Measurements from ENCODE around the gene GRIK5. TPM values are rescaled to one million over a fixed set of nuclear protein-coding genes. Genes with fewer than 3 reads are reported as not detected.
"Not testable (repeated sequence)": the region's sequence is repeated elsewhere in the genome, so short reads cannot be mapped to it uniquely, and the experiment has no call there.

The GRIK5 gene
- total RNA-seq, 1 donor from 2014 or later: 13.9 TPM

DNA sequence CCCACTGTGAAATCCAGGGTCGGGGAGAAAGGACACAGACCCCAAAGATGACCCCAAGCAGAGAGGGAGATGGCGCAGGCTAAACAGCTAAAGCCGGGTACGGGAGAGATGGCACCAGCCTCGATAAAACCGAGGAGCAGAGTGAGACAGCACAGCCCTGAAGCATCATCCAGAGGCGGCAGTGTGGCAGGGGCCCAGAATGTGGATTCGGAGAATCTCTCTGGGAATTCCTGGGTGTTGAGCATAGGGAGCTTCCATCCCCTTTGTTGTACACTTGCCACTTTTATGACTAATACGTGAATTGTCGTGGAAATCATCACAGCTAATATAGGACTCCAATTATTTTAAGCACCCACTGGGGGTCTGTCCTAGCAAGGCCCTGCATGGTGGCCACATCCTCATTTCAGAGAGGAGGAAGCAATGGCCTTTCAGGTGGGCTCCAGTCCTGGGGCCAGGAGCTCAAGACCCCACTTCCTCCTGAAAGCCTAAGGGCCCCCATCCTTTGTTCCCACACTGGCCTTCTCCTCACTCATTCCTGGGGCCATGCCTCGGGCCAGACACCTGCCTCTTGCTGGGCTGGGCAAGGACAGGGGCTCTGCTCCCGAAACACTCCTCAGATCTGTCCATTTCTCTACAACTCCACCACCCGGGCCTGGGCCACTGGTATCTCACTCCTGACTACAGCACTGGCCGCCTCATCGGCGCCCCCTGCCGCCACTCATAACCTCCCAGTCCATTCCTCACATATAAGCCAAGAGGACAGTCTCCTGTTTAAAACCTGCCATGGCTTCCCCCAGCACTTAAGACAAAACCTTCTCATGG, 46.7 kb downstream of the GRIK5 start:
- DNase-seq (ENCODE audit: low spot score in 2 of 2) (no peak), FAIRE-seq (no peak)

DNA sequence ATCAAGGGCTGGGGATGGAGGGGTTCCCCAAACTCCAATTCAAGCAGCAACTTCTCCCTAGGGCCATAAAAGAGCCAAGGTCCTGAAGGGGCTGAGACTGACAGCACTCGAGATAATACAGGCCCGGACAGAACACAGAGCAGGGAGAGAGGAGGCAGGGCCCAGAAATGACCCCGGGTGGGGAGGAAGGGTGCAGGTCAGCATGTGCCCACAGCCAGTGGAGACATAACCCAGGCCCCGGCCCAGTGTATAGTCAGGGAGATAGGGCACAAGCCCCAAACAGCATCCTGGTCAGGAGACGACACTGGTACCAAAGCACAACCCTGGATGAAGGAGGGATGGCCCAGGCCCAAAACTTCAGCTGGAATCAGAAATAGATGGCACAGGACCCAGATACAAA, 47.4 kb downstream of the GRIK5 start:
- FAIRE-seq (no peak), DNase-seq (ENCODE audit: low spot score in 2 of 2) (no peak)

DNA sequence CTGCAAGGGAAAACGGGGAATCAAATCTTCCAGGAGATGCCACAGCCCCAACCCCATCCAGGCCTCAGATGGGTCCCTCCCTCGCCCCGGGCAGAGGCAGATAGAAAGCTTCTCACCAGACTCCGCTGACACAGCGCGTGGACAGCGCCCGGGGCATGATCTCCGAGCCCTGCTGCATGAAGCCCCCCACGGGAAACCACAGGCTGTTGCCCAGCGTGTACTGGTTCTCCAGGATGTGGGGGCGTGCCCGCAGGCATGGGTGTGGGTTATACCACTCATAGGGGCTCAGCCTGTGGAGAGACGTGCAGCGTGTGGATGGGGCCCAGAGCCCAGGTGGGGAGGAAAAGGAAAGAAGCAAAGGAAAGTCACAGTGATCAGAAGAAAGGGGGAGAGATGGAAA, 48.8 kb downstream of the GRIK5 start:
- no peak for DNase-seq (ENCODE audit: low spot score in 2 of 2)
- FAIRE-seq: no peak

DNA sequence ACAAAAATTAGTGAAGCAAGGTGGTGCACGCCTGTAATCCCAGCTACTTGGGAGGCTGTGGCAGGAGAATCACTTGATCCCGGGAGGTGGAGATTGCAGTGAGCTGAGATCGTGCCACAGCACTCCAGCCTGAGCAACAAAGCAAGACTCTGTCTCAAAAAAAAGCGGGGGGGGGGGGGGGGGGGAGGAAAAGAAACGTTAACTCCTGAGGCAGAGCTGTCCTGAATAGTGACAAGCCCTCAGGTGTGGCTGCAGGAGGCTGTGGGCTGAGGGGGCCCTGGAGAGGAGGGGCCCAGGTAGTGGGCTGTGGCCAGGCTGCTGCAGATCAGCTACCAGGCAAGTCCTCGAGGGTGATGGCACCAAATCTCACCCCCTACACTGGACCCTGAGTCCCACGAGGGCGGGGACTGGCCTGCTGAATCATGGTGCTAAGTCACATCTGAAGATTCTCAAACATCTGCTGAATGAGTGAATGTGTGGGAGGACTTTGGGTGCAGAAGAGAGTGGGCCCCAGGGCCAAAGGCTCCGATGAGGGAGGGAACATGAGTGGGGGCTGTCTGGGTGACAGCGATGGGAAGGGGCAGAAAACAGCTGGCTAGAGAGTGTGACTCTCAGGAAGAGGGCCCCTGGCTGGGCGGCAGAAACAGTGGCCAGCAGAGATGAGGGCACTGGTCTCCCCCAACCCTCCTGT, 51.4 kb downstream of the GRIK5 start:
- no peak for DNase-seq (ENCODE audit: low spot score in 2 of 2)

DNA sequence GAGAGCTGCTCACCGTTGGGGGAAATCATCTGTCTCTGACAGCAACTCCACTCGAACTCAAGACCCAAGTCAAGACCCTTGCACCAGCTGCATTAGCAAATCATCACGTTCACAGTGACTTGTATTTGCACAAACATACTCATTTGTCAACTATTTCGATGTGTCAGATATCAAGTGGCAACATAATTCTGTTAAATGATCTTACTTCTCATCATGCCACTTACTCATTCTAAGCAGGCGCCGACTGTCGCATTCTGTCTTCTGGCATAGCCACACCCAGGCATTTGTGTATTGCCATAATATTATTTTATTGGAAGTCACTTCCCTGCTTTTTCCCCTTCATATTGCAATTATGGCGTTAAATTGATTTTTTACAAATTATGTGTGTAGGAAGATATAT, 53.0 kb downstream of the GRIK5 start:
- DNase-seq (ENCODE audit: low spot score in 2 of 2) (no peak), FAIRE-seq (no peak)

More for the DNA sequence above, 51.4 kb downstream of the GRIK5 start:
- no peak for FAIRE-seq

DNA sequence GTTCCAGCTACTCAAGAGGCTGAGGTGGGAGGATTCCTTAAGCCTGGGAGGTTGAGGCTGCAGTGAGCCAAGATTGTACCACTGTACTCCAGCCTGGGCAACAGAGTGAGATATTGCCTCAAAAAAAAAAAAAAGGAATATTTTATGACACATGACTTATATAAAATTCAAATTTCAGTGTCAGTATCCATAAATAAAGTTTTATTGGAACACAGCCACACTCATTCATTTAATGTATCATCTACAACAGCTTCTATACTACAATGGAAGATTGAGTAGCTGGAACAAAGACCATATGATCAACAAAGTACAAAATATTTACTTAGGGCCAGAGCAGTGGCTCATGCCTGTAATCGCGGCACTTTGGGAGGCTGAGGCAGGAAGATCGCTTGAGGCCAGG, 57.3 kb downstream of the GRIK5 start:
- FAIRE-seq; DNase-seq (ENCODE audit: low spot score in 2 of 2): not testable (repeated sequence)

DNA sequence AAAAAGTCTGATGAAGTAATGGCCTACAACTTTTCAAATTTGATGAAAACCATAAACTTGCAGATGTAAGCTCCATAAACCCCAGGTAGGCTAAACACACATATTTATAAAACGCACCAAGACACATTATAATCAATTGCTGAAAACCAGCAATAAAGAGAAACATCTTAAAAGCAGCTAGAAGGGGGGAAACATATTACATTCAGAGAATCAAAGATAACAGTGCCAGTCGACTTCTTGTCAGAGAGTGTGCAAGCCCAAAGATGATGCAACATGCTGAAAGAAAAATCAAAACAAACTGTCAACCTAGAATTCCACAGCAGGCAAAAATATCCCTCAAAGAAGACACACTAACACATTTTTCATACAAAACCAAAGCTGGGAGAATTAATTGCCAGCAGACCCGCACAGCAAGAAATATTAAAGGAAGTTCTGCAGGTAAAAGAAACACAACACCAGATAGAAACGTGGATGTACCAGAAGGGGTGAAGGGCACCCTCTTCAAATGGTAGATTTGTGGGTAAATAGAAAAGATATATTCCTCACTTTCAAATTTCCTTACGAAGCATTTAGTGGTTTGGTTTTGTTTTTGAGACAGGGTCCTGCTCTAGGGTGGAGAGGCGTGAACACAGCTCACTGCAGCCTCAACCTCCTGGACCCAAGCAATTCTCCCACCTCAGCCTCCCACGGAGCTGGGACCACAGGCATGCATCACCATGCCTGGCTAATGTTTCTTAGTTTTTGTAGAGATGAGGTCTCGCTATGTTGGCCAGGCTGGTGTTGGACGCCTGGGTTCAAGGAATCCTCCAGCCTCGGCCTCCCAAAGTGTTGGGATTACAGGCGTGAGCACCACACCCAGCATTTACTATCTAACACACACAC, 59.5 kb downstream of the GRIK5 start:
- DNase-seq (ENCODE audit: low spot score in 2 of 2) (no peak), FAIRE-seq (no peak)

DNA sequence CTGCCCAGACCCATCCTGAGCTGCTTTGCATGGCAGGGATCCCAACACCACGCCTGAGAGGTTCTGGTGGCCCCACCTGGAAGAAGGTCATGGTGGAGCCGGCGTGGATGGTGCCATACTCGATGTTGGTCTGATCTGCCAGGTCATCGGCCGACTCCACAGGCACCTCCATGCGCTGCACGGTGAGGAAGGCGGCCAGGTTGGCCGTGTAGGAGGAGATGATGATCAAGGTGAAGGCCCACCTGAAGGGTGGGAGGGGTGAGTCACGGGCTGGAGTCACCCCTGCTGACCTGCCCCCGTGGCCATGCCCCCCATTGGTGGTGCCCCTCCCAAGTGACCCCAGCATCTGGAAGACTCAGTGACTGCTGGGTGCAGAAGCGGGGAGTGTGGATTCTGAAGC, 63.4 kb downstream of the GRIK5 start:
- no peak for FAIRE-seq
- no peak for DNase-seq (ENCODE audit: low spot score in 2 of 2)

DNA sequence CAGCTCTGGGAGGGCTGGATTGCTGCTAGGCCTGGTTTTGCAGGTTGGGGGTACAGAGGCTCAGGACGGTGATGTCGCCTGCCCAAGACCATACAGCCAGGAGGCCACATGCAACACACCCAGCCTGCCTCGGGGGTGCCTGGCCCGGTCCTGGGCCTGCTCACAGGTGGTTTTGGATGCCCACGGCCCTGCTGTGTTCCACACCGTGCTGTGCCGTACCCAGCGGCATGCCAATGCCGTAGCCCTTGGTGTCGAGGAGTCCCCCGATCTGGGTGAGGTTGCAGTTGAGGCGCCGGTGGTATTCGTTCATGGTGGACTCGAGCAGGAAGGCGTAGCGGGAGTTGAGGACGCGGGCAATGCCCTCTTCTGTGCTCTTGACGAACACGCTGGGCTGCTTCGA, 64.5 kb downstream of the GRIK5 start:
- FAIRE-seq: no peak
- no peak for DNase-seq (ENCODE audit: low spot score in 2 of 2)

DNA sequence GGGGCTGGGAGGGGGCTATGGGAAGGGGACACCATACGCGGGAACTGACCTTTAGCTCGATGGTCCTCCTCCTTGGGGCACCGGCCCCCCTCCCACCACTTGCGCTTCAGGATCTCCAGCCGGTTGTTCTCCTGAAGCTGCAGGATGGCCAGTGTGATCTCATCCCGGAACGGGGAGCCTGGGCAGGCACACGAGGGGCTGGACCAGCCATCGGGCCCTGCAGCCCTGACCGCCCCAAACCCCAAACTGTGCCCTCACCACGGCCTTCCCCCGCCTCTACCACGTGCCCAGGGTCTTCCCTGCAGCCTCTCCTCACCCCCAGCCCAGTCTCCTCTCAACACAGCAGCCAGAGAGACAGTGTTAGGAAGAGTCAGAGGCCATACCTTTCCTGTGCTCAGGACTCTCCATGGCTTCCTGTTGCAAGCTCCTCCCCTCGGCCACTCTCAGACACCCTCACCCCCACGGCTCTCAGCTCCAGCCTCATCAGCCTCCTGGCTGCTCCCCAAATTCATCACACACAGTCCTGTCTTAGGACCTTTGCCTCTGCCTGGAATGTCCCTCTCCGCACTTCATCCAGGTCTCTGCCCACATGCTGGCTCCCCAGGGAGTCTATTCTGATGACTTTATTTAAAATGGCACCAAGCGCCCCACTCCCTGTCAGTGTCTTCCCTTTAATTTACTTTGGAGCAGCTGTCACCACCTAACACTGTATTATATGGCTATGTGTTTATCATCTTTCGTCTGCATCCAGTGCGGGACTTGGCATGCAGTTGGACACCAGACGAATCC, 66.3 kb downstream of the GRIK5 start:
- no peak for FAIRE-seq
- DNase-seq (ENCODE audit: low spot score in 2 of 2): no peak

DNA sequence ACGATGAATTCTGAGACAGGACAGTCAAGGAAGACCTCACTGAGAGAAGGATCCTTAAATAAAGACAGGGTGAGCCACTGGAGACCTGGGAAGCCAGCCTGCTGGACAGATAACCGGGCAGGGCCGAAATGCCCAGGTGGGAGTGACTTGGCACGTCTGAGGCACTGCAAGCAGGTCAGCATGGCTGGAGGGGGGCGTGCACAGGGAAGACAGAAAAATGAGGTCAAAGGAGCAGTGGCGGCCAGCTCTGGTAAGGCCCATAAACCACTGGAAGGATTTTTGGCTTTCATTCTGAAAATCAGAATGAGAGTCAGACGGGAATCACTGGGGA, 70.2 kb downstream of the GRIK5 start:
- DNase-seq (ENCODE audit: low spot score in 2 of 2): no peak
- FAIRE-seq: no peak

DNA sequence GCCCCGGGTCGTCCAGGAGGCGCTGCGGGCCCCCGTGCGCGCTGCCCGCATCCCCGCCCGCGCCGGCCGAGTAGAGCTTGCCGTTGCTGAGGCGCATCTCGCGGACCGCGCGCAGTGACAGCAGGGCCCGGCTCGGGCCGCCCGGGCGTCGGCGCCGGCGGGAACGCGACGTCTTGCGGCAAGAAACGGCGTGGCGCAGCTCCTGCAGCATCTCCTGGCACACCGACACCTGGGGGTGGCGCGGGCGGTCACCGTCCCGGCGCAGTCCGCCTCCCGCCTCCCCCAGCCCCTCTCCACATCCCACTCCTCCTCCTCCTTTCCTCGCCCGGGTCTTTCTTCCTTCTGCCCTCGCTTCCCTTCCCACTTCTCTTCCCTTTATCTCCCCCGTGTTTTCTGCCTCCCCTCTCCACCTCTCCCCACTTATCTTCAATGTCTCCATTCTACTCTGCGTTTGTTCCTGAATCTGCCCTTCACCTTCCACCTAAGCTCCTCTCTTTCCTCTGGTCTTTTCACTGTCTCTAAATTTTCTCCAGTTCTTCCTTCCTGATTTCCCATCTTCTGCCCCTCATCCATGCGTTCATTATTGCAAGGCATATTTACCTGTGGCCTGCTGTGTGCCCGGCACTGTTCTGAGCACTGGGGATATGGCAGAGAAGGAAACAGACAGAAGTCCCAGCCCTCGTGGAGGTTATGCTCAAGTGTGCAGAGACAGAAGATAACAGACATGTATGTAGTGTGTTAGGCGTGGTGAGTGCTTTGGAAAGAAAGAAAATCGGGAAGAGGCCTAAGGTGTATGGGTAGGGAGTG, 70.7 kb downstream of the GRIK5 start:
- FAIRE-seq (no peak), DNase-seq (ENCODE audit: low spot score in 2 of 2) (no peak)

DNA sequence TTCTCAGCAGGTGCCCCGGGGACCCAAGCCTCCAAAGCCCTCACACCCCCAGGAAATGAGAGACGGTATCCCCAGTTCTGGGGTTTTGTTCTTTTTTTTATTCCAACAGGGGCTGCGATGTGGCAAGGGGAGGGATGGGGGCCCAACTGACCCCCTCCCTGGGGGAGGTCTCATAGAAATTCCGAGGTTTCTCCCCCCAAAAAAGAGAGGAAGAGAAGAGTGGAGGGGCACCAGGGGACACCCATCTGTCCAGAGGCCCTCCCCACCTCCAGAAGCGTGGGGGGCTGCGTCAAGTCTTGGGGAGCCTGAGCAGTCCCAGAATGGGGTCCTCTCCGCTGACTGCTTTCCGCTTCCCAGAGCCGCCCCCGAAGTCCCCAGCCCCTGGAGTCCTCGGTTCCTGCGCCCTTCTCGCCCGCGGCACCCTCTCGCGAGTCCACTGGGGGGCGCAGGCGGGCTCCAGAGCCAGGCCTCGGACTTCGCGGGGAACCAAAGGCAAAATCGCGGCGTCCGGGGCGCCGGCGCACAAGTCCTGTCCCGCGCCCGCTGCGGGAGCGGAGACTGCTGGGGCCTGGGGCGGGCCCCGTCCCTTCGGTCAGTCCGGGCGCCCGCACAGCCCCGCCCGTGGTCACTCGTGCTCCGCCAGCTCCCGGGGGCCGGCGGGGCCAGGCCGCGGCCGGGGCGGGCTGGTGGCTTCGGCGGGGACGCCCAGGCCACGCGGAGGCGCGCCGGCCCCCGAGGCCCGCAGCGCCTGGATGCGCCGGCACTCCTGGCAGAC, 71.6 kb downstream of the GRIK5 start:
- DNase-seq (ENCODE audit: low spot score in 2 of 2) (peak in 1 of 2 donors; percentile 57), FAIRE-seq (no peak)

DNA sequence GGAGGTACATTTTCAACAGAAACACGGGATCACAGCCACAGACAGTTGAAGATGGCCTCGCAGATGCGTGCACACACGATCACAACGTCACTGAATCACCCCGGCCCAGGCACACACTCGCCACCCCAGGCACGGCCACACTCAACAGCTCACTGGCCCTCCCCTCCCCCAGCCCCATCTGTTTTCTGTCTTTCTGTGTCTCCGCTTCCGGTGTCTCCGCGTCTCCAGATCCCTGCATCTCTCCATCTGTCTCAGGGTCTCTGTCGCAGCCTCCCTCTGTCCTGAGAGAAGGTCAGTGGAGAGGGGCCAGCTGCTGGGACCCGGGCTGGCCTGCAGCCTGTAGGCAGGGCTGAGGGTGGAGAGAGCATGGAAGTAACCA, 72.2 kb downstream of the GRIK5 start:
- no peak for FAIRE-seq
- peak in 1 of 2 donors; percentile 44 for DNase-seq (ENCODE audit: low spot score in 2 of 2)

DNA sequence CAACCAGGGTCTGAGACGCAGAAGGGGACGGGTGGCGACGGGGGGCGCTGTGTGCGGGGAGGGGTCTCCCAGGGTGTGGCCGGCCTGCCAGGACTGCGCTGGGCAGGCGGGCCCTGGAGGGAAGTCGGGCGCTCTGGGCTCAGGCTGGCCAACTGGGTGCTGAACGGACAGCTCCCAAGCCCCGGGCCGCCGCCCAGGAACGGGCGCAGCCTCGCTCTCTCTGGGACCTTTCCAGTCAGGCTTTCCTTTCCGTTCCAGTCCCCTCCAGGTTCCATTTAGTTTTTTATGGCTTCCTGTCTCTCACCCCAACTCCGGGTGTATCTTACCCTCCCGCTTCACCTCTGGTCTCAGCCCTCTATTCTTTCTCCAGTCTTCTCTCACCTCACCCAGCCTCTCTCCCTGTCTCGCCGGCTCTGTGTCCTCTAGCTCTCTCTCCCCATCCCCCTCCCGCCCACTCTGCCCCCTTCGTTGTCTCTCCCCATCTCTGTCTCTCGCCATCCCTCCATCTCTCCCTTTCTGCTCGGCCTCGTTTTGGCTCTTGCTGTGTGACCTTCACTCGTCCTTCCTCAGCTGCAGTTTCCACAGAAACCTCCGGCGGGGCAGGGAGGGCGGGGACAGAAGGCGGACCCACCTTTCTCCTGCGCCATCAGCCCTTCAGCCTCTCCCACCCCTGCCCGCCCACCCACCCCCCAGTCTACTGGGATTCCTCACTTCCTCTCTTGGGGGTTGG, 72.7 kb downstream of the GRIK5 start:
- DNase-seq (ENCODE audit: low spot score in 2 of 2): peak; percentile 66 to 70
- no peak for FAIRE-seq

DNA sequence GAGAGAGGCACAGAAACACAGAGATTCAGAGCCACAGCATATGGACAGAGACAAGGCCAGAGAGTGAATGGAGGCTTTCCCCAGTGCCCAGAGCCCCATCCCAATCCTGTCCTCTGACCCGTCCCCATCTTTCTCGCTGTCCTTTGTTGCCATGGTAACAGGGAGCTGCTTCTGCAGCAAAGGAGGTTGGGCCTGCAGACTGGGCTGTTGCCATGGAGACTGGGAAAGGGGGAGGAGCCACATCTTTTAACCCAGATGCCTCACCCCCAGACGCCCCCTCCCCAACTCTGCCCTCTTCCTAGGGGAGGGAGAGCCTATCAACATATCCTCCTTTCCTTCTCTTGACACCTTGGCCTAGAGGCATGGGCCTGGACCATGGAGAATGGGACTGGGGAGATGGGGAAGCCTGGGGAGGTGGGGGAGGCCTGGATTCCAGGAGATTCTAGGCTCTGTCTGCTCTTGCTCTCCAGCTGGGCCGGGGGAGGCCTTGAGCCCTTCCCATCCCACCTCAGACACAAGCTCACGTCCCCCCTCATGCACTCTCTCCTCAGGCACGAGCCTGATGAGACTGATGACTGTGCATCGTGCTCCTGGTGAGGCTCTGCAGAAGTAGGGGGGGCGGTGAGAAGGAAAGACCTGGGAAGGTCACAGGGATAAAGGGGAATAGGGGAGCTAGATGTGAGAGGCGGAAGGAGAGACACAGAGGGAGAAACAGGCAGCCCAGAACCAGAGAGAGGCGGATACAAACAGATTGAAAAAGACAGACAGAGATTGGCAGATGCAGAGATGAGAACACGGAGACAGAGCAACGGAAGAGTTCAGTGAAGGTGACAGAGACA, 73.8 kb downstream of the GRIK5 start:
- FAIRE-seq (no peak), DNase-seq (ENCODE audit: low spot score in 2 of 2) (peak; percentile 59 to 61)

Measured in frontal cortex (tissue), 4 donors.